Stimulated activated CD4-positive, alpha-beta T cell treated with anti-CD3 and anti-CD28 coated beads, Interleukin-1b, Interleukin-23, amount 100 ng/mL, for 24 hours (primary cell): ENCODE data around the gene TPRKB.
"Not testable (repeated sequence)": the region's sequence is repeated elsewhere in the genome, so short reads cannot be mapped to it uniquely, and the experiment has no call there.

ENCODE experiments used
- DNase-seq, 4 experiments: peaks; one replicate each; pipeline ENCODE4 v3.0.0-alpha.2; 2020; ENCODE audit warnings: low read depth in 4 of 4, low spot score in 1 of 4

Gene TPRKB

DNA sequence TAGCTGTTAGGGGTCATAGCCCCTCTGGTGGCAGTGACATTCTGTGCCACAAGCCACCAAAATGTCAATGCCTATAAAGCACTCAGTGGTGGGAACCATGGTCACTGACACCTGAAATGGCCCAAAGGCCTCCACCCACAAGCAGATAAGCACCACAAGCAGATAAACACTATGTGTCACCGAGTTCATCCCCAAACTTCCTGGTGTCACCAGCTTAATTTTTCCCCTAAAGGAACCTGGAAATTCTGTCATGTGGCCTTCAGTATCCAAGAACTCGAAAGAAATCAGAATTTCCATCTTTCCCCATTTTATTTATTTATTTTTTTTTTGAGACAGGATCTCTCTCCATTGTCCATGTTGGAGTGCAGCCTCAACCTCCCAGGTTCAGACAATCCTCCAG is 3.6 kb upstream of the TPRKB start:
- no peak for DNase-seq

DNA sequence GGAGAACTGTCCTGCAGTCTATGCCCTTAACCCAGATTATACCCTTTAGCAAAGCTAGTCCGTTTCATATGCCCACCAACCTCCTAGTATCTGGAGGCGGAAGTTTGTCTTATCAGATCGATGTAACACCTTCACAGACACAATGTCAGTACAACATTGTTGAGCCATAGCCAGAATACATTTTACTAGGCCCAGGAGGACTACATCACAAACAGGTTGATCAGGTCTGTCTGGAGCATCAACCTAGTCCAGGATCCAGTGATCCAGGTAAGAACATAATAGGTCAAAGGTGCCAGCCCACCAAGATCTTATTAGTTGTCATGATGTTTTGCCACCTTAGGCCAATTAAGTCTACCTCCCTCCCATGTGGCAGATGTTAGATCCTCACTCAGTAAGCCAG is 2.0 kb upstream of the TPRKB start:
- DNase-seq, result no peak

DNA sequence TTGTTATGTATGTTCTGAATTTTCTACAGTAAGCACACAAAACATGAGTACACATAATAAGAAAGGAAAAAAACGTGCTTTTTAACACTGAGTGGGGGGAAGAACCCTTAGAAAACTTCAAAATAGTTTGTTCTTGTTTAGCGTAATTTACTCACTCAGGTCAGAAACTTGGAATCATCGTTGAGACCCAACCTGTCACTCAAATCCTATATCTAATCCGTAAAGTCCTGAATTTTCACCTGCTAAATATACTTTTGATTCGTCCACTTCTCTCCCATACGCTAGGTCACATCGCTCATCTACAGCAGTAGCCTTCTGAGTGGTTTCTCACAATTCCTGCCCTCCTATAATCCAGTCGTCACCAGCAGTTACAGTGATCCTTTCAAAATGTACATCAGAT is 767 bp downstream of the TPRKB start:
- DNase-seq, result no peak

DNA sequence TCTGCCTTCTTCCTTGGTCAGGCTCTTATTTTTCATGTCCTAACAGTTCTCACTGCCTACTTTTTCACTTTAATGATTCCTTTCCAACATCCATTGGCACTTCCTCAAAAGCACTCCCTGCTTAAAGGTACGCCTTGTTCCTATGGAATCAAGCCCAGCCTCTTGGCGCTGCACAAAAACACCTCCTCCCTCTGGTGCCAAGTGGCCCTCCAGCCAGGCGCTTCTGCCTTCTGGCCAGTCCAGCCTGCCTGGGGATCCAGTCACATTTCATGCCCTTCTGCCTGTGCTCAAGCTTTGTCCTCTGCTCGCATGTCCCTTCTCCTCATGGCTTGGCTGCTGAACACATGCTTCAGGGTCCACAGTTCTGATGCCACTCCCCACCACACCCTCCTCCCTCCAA is 6.3 kb downstream of the TPRKB start:
- DNase-seq, result no peak

DNA sequence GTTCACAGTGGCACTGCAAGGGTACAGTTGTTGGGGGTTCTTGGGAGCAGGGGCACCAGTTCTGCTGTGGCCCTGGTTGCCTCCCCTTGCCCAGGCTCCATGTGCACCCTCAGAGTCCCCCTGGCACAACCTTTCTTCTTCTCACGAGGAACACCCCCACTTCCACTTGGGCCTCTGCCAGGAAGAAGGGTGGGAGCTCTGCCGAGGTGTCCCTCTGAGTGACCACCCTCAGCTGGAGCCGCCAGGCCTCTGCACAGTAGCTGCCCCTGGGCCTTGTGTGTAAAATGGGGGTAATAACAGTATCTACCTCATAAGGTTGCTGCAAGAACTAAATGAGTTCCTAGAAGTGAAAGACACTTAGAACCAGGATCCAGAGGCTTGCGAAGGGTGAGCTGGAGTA is 8.4 kb downstream of the TPRKB start:
- no peak for DNase-seq

DNA sequence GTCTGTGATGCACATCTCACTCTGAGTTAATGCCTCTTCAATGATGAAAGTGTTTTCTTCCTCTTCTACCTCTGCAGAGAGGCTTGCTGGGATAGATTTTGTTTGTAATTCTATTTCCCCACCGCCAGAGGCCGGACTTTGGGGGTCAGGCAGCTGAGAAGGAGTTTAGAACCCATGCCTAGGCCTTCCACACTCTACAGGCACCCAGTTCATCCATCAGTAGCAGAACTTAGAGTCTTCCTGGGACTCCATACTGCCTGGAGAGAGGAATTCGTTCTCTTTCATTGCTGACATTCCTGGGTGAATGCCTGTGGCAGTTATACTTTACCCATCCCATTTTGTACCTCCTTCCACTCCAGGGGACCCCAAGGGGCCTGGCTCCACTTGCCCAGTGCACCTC is 9.1 kb downstream of the TPRKB start:
- no peak for DNase-seq

DNA sequence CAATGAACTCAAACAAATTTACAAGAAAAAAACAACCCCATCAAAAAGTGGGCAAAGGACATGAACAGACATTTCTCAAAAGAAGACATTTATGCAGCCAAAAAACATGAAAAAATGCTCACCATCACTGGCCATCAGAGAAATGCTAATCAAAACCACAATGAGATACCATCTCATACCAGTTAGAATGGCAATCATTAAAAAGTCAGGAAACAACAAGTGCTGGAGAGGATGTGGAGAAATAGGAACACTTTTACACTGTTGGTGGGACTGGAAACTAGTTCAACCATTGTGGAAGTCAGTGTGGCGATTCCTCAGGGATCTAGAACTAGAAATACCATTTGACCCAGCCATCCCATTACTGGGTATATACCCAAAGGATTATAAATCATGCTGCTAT is 10.5 kb downstream of the TPRKB start:
- not testable (repeated sequence) for DNase-seq

DNA sequence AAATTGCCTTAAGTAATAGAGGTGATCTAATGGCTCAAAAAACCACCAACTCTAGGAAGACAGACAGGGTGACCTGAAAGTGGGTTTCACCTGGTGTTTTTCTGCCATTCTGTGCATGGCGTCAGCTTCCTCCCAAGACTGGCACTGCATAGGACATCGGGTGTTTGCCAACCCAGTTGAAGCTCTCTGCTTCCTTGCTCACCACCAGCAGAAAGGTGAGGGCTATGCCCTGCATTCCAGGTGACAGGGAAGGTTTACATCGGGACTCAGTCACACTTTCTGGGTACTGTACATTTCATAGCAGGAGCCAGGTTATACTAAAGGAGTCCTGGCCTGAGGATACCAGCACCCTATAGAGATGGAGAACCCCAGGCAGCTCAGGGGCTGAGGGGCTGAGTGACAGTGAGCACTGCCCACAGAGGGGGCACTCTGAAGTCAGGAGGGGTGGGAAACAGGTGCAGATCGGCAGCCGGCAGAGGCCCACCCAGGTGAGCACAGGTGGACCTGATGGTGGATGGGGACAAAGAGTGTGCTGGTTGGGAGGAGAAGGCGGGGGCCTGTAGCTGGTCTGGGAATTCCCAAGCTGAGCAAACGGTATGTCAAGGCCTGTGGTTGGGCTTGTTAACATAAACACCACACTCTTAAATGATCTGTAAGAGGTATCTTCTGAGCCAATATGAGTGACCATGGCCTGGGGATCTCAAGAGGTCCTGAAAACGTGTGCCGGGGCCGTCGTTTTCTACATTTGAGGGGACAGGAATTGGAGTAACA is 18.1 kb downstream of the TPRKB start:
- no peak for DNase-seq

DNA sequence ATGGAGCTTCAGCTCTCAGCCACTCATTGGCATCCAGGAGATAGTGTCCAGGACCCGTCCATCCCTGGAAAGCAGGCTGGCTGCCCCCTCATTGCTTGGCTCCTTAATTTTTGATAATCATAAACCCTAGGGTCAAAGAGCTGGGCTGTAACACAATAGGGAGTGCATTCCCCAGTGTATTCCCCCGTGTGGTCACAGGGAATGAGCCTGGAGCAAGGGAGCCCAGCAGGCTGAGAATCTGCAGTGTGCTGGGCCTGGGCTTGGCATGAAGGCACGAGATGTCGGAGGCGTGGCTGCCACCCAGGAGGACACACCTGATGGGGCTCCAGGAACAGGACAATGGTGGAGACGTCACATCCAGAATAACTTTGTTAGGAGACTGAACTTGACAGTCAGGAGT is 18.7 kb downstream of the TPRKB start:
- DNase-seq, result no peak

DNA sequence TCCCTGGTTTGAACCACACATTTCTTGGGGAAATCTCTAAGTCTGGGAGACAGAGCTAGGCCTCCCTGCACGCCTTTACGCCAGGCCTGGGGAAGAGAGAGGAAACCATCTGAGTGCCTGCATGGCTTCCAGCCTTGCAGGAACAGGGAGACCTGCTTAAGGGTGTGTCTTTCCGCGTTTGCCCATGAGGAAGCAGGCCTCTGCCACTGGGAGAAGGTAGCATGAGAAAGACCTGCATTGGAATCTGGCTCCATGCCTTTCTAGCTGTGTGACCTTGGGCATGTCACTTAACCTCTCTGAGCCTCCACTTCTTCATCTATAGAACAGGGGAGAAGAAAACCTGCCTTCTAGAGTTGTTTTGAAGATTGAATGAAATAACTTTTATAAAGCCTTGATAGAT is 19.4 kb downstream of the TPRKB start:
- not testable (repeated sequence) for DNase-seq

DNA sequence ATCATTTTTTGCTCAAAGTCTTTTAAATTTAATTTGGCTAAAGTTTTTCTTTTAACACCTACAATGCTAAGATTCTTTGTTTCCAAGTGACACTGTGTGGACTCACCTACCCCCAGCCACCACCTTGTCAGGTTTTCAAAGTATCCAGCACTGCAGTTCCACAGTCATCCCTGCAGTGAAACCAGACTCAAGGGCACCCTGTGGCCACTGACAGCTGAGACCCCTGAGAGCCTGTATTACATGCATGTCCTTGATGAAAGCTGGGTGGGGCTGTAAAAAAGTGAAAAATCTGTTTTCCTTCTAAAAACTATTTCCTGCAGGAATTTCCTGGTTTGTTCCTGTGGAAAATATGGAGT is 19.9 kb downstream of the TPRKB start:
- DNase-seq, result no peak

DNA sequence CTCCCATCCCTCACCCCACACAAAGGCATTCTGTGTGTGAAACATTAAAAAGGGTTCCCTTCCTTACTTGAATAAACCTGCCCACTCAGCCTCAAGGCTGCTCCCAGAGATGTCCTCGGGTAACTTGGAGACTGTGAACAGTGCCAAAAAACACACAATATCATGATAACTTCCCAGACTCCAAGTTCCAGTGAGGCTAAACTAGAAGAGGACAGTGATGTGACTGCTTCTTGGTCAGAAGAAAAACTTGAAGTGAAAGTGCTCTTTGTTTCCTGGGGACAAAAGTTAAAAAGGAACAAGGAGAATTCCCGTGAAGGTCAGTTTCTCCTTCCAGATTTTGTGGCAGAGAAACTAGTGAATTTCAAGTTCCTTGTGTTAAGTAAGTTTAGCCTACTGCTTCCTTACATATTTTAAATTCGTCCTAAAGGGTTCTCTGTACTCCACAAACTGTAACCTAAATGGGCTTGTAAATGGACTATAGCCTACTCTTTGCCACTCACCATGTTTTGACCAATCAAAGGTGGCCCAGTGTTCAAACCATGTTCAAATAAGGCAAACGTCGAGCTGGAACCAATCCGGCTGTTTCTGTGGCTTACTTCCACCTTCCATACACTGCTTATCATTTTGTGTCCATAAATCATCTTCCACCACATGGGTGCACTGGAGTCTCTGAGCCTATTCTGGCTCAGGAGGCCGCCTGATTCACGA is 20.4 kb downstream of the TPRKB start:
- no peak for DNase-seq

DNA sequence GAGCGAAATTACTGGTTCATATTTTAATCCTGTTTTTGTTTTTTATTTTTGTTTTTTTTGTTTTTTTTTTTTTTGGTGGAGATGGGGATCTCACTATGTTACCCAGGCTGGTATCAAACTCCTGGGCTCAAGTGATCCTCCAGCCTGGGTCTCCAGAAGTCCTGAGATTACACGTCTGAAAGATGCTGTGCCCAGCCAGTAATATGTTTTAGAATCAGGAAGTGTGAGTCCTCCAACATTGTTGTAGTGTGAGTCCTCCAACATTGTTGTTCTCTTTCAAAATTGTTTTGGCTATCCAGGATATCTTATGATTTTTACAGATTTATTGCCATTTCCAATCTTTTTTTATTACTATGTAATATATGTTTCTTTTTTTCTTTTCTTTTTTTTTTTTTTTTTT is 23.1 kb downstream of the TPRKB start:
- DNase-seq, result no peak

DNA sequence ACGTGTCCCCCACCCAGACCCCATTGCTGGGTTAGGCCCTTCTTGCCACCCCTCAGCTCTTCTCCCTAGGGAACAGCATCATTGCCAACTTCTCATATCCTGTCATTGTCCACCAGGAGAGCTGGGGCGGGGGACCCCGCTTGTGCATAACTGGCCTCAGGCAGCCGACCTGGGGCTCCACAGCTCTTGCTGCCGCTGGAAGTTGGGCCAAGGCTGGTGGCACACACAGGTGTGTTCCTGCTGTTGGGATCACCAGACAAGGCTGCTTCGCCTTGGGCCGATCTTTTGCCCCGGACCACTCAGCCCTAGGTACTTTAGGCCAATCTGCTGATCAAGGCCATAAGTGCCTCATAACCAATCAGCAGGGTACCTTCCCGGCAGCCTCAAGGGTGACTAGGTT is 28.6 kb downstream of the TPRKB start:
- no peak for DNase-seq

DNA sequence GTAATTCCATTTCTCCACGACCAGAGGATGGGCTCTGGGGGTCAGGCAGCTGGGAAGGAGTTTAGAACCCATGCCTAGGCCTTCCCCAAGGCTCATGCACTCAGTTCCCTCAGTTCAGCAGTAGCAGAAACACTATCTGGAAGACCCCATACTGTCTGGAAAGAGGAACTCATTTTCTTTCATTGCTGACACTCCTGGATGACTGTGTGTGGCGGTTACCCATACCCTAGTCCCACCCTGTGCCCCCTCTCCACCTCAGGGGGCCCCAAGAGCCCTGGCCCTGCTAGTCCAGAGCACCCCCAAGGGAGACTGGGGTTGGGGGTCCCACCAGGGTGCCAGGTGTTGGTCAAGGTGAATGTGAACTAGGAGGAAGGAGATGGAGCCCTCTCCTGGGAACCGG is 29.5 kb downstream of the TPRKB start:
- no peak for DNase-seq

DNA sequence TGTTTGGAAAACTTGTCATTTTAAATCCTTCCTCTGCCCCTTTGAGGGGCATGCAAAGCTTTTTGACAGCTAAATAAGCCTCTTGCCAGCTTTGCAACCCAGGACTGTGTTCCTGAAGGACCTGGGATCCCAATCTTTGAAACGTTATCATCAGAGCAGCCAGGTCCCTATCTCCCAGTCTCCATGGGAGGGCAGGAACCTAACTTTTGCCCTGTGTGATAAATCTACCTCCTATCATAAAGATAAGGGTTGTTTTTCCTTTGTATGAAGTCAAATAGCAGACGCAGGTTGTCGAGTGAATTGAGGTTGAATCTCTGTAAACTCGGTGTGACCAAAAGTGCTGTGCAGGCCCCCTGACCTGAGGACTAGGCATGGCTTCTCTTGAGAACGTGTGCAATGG is 30.1 kb downstream of the TPRKB start:
- no peak for DNase-seq

DNA sequence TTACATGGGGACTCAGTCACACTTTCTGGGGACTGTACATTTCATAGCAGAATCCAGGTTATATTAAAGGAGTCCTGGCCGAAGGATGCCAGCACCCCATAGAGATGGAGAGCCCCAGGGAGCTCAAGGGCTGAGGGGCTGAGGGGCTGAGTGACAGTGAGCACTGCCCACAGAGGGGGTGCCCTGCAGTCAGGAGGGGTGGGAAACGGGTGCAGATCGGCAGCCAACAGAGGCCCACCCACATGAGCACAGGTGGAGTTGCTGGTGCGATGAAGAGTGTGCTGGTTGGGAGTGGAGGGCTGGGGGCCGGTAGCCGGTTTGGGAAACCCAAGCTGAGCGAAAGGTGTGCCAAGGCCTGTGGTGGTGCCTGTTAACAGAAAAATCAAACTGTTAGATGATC is 32.1 kb downstream of the TPRKB start:
- no peak for DNase-seq

DNA sequence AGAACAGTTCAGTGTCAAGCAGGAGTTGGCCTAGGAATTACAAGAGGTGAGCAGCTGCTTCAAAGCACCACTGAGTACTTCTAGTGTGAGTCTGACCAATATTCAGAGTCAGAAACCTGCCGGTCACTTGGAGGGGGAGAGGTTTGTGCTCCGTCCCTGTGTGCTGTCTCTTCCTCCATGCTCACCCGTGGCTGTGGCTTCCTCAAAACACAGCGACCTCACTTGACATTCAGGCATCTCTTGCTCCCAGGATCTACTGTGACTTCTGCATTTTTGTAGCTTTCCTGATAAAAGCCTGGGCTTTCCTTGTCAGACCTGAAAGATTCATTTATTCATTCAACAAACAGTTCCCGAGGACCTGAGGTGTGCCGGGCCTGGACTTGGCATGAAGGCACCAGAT is 32.9 kb downstream of the TPRKB start:
- DNase-seq, result no peak

DNA sequence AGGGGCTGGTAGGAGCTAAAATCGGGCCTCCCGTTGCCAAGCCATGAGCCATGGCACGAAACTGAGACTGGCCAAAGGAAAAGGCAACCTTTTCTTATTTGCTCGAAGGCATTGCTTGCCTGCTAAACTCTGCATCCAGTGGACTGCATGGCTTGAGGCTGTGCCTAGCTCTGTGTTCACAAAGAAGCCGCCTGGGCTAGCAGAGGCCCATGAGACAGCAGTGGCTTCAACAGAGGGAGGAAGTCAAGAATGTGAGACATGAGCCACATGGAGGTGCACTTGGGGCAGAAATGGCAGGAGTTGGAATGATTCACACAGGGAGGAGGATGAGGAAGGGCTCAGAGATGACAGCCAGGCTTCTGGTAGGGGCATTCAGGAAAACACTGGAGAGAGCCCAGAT is 33.5 kb downstream of the TPRKB start:
- DNase-seq, result no peak

DNA sequence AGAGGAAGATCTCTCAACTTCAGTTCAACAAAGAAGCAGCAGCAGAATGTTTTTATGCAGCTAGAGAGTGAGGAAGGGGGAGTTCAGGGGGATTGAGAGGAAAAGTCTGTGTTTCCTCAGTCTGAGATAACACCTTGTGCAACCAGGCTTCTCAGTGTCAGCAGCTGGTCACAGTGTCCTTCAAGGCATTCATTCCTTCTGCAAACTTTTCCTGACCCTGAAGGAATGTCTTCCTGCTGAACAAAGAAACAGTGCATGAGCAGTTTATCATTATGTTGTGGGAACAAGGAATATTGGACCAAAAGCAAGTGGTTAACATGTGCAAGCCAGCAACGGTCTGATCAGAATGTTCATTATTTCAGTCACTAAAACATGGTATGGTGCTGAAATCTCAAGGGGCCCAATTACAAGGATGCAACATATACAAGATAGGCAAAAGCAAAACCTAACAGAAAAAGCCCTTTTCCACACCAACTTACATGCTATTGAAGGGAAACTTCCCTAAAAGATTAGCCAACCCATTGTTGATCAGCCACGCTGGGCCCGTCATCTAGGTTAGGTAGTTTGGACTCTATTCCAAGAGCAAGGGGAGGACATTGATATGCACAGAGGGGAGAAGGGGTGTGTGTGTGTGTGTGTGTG is 34.2 kb downstream of the TPRKB start:
- not testable (repeated sequence) for DNase-seq

DNA sequence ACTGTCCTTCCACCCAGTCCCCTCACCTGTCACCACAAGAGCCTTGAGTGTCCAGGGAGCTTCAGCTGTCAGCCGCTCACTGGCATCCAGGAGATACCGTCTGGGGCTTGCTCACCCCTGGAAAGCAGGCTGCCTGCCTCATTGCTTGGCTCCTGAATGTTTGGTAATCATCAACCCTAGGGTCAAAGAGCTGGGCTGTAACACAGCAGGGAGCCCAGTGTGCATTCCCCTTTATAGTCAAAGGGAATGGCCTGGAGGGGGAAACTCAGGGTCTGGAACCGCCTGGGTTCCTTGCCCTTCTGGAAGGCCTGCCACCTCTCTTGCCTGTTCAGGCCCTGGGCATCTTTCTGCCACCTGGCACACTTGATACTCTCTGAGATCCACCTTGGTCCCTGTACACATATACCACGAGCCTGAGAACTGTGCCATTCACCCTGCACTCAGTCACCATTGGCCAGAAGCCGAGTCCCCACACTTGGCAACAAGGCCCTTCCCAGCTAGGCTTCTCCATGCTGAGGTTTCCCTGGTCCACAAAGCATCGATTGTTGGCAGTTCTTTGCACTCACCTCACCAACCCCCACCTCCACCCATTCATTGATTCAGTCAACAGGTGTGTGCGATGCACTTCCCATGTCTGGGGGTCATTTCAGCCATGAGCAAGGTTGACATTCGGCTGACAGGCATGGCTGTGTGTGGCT is 35.0 kb downstream of the TPRKB start:
- no peak for DNase-seq

DNA sequence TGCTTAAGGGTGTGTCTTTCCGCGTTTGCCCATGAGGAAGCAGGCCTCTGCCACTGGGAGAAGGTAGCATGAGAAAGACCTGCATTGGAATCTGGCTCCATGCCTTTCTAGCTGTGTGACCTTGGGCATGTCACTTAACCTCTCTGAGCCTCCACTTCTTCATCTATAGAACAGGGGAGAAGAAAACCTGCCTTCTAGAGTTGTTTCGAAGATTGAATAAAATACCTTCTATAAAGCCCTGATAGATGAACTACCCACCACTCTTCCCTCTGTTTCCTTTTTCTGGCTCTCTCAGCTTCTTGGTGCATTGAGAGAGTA is 35.7 kb downstream of the TPRKB start:
- not testable (repeated sequence) for DNase-seq
